Fibroblast of mammary gland (primary cell): ENCODE data around the gene MED27.
A peak's percentile ranks its signal among the peaks of the same experiment; 100 is the strongest.

Source experiments
- DNase-seq: peaks from one replicate; pipeline ENCODE4 v3.0.0-alpha.2; 2010; ENCODE audit warnings: low read depth
- H3K4me3 ChIP-seq: 2 replicates; pipeline ENCODE4 v1.5.1; 2011; ENCODE audit warnings: low read depth, mild to moderate bottlenecking, low read length, moderate library complexity; ENCODE audit not compliant: control insufficient read depth
- TF ChIP-seq, protein P1 (sequence below): conservative IDR thresholded peaks from 2 replicates; pipeline ENCODE4 v1.5.1; 2011; ENCODE audit warnings: low read depth, low read length, inconsistent platforms; ENCODE audit not compliant: control insufficient read depth, insufficient read depth

Gene MED27

GRCh38 chr9:131995382-131995781, 84.3 kb downstream of the MED27 start:
- DNase-seq: peak; percentile 65
- H3K4me3 ChIP-seq: no peak overlapping the region
- TF ChIP-seq, protein P1, sequence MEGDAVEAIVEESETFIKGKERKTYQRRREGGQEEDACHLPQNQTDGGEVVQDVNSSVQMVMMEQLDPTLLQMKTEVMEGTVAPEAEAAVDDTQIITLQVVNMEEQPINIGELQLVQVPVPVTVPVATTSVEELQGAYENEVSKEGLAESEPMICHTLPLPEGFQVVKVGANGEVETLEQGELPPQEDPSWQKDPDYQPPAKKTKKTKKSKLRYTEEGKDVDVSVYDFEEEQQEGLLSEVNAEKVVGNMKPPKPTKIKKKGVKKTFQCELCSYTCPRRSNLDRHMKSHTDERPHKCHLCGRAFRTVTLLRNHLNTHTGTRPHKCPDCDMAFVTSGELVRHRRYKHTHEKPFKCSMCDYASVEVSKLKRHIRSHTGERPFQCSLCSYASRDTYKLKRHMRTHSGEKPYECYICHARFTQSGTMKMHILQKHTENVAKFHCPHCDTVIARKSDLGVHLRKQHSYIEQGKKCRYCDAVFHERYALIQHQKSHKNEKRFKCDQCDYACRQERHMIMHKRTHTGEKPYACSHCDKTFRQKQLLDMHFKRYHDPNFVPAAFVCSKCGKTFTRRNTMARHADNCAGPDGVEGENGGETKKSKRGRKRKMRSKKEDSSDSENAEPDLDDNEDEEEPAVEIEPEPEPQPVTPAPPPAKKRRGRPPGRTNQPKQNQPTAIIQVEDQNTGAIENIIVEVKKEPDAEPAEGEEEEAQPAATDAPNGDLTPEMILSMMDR: no peak

DNA sequence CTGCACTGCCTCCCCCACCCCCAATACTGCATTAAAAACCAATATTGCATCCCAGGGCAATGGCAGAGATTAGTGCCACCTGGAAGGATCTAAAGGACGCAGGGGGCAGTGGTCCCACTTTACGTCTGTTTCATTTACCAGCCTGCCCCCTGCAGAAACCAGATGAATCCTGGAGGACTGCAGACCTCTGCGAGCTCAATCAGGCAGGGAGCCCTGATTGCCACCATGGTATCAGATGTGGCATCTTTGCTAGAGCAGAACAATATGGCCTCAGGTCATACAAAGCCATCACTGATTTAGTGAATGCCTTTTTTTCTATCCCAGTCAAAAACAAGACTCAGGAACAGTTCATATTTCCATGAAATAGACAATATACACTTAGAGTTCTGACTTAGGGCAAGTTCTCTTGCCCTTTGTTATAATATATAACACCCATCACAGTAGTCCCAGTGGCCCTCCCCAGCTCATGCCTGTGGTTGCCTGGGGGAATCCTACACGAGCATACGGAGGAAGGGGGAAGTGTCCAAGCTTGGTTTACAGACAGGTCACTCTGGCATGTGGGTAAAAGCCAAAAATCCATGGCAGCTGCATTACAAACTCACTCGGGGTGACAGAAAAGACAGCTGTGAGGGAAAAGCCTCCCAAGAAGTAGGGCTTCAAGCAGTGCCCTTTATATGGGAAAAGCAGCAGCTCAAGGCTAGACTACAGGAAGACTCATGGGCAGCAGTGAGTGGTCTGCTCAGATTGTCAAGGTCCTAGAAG, 85.1 kb downstream of the MED27 start:
- TF ChIP-seq, protein P1: no peak

GRCh38 chr9:131992906-131993657, 86.6 kb downstream of the MED27 start:
- no peak for DNase-seq
- TF ChIP-seq, protein P1: no peak
- H3K4me3 ChIP-seq: no peak overlapping the region

More for the DNA sequence above, 85.1 kb downstream of the MED27 start:
- no peak for DNase-seq
- no peak overlapping the region for H3K4me3 ChIP-seq

DNA sequence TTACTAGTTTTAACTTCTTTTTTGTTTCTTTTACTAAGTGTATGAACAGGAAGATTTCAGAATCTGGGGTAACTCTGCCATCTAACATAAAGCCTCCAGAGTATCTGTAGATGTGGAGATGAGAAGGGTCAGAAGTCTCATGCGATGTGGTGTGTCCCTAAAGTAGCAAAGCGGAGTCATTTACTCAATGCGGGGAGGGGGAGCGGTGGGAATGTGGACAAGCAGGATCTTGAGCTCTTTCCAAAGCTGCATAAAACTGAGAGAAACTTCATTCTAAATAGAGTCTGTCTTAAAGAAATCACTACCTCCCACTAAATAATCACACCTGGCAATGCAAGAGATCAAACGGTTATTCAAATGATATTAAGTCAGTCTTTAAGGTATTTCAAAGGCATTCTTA, 92.4 kb downstream of the MED27 start:
- no peak overlapping the region for H3K4me3 ChIP-seq
- TF ChIP-seq, protein P1: no peak
- DNase-seq: no peak

GRCh38 chr9:131986576-131986975, 93.1 kb downstream of the MED27 start:
- peak; percentile 43 for DNase-seq
- TF ChIP-seq, protein P1: no peak
- no peak overlapping the region for H3K4me3 ChIP-seq

- TF ChIP-seq, protein P1: no peak
- H3K4me3 ChIP-seq: no peak overlapping the region
- no peak for DNase-seq
These were observed 93.6 kb downstream of the MED27 start for GRCh38 chr9:131986089-131986488.

- DNase-seq: no peak
- TF ChIP-seq, protein P1: no peak
- no peak overlapping the region for H3K4me3 ChIP-seq
These were observed 95.1 kb downstream of the MED27 start for GRCh38 chr9:131984564-131984963.
